NCI-H2196 treated with DMSO at 0.1 percent for 48 hours (cell line): Measurements from ENCODE around the gene GOLM1.
A peak's percentile ranks its signal among the peaks of the same experiment; 100 is the strongest.
"Not testable (repeated sequence)": the region's sequence is repeated elsewhere in the genome, so short reads cannot be mapped to it uniquely, and the experiment has no call there.

Experiments
- DNase-seq: peaks from one replicate; lab custom pipeline; 2025; ENCODE audit not compliant: unreplicated experiment; lab: John Stamatoyannopoulos, UW

Gene GOLM1

DNA sequence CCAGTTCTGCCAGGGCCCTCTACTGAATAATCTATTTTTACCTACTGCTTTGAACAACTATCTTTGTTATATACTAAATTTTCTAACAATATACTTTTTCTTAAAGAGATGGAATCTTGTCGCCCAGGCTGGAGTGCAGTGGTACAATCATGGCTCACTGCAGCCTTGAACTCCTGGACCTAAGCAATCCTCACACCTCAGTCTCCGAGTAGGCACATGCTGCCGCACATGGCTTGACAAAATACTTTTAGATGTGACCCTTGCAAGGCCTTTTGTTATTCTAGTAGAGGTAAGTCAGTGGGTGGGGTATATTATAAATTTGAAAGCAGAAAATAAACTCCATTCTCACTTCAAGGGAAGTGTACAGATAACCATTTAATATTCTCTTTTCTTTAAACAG, 7.9 kb downstream of the GOLM1 start:
- no peak for DNase-seq

GRCh38 chr9:86082870-86083269, 16.5 kb downstream of the GOLM1 start:
- peak; percentile 26 for DNase-seq

GRCh38 chr9:86079865-86080469, 19.4 kb downstream of the GOLM1 start:
- DNase-seq = no peak

GRCh38 chr9:86079421-86079831, 19.9 kb downstream of the GOLM1 start:
- DNase-seq = no peak

- no peak for DNase-seq
These were observed 20.6 kb downstream of the GOLM1 start for GRCh38 chr9:86078731-86079130.

DNA sequence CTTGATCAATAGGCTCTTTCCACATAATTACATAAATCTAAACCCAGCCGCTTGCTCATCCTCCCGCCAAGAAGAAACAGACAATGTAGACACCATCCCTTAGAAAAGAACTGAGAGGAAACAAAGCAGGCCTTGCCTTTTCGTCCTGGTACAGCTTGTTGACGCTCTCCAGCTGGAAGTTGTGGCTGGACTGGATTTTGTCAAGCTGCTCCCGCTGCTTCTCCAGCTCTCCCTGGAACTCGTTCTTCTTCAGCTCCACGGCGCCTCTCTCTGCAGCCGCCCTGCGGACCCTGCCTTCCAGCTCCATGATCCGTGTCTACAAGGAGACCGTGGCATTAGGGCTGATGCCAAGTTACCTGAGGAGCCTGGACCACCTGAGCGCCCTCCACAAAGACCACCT, 22.1 kb downstream of the GOLM1 start:
- DNase-seq = no peak

- DNase-seq = no peak
These were observed 23.9 kb downstream of the GOLM1 start for GRCh38 chr9:86075132-86076109.

DNA sequence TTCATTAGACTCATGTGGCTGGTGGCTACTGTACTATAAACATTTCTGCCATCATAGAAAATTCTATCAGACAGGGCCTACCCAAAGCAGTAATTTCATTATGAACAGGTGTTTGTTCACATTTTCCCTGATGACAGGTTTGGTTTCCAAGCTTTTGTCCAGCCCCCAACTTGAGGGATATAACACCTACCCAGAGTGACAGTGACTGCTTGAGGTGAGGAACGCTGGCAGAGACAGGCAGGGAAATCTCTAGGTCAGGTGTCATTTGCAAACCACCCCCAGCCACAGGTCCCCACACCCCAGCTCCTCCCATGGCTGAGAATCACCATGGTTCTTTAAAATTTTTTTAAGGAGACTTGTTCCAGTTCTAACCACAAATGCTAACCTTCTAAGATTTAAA, 25.5 kb downstream of the GOLM1 start:
- no peak for DNase-seq

DNA sequence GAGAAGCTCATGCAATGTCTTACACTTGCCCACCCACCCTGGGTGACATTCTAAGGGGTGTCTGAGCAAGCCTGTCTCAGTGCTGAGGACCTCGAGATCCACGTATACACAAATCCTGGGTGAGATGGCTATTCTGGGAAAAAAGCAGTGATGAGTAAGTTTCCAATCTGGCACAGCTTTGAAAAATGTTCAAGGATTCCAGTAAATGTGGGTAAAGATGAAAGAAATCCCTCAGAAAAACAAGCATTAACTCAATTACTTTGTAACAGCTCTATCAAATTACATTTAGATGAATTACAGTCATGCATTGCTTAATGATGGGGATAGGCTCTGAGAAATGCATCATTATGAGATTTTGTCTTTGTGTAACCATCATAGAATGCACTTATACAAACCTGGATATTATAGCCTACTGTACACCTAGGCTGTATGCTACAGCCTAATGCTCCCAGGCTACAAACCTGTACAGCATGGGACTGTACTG, 26.9 kb downstream of the GOLM1 start:
- DNase-seq = no peak

- no peak for DNase-seq
These were observed 30.0 kb downstream of the GOLM1 start for GRCh38 chr9:86069206-86069869.

- DNase-seq = no peak
These were observed 35.1 kb downstream of the GOLM1 start for GRCh38 chr9:86064220-86064619.

DNA sequence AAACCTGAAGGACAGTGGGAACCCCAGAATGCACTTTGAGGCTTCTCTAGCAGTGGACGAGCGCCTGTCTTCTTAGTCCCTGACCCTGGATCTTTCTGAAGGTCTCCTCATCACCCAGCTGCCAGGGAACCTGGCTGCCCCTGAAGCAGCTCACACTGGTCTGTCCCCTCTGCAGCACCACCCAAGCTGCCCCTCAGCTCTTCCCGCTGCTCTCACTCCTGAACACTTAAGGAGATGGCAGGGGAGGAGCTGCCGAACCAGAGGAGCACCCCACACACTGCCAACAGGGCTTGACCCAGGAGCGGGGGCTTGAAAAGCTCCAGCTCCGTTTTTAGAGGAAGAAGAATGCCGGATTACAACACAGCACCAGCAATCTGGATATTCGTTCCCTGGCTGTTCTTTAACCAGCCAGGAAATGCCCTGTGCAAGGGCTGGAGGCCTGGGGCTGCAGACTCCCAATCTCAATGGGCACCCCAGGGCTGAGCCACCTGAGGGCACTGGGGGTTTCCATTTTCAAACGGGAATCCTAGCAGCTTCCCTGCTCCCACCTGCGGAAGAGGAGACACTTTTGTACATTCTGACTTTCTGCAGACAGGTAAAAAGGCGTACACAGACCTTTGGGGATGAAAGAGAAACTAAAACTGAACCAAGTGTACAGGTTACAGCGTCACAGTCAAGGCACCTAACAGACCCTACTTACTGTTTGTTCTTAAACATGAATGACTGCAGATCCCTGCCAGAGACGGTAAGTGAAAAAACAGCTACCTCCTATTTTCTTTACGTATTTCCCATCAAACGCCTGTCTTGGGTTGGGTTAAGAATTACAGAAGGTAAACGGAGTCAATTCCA, 36.3 kb downstream of the GOLM1 start:
- no peak for DNase-seq

GRCh38 chr9:86061972-86062739, 37.2 kb downstream of the GOLM1 start:
- no peak for DNase-seq

- DNase-seq = no peak
These were observed 41.9 kb downstream of the GOLM1 start for GRCh38 chr9:86057491-86057890.

- no peak for DNase-seq
These were observed 44.7 kb downstream of the GOLM1 start for GRCh38 chr9:86054695-86055094.

- DNase-seq = no peak
These were observed 46.5 kb downstream of the GOLM1 start for GRCh38 chr9:86052556-86053468.

GRCh38 chr9:86048018-86048742, 51.2 kb downstream of the GOLM1 start:
- DNase-seq = not testable (repeated sequence)

GRCh38 chr9:86047361-86047760, 52.0 kb downstream of the GOLM1 start:
- no peak for DNase-seq
